Measurements from ENCODE around the gene CA10. TPM values are rescaled to one million over a fixed set of nuclear protein-coding genes. Genes with fewer than 3 reads are reported as not detected.

CA10 gene
- total and polyA plus RNA-seq, 8 donors, result 1.3 TPM; not detected in 7

DNA sequence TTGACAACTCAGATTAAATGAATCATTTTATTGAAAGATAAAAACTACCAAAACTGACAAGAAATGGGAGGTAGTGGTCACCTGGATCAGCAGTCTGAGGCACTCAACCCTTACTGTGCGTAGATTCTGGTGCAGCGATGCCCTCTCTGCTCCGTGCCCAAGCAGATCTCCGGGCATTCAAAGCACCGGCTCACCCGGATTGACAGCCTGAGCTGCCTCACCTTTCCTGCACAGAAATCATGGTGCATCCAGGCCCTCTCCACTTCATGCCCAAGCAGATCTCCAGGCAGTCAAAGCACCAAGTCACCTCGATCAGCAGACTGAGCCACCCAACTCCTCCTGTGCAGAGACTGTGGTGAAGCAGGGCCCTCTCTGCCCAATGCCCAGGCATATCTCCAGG is 196.8 kb downstream of the CA10 start:
- no peak for DNase-seq
- Histone ChIP-seq H3K27ac (no peak overlapping the region), H3K36me3 (no peaks in the 10 kb centered on the region), H3K27me3 (no peaks in the 10 kb centered on the region), H3K4me1 (no peaks in the 10 kb centered on the region), H3K9me3 (peaks cover 0 to 25% (median 16%) of the 10 kb centered on the region in 4 donors), H3K4me3 (no peak overlapping the region)
- WGBS, 5 donors, result 87 to 94% (median 92%) methylated on average over 7 of the region's 7 CpGs
- intact Hi-C loops (cut with DNase I; ENCODE audit: low total_unique reads), result no loop called here
- TF ChIP-seq EP300 (IDR thresholded peaks at IDR 0.05), result no peak
- TF ChIP-seq, protein P1, sequence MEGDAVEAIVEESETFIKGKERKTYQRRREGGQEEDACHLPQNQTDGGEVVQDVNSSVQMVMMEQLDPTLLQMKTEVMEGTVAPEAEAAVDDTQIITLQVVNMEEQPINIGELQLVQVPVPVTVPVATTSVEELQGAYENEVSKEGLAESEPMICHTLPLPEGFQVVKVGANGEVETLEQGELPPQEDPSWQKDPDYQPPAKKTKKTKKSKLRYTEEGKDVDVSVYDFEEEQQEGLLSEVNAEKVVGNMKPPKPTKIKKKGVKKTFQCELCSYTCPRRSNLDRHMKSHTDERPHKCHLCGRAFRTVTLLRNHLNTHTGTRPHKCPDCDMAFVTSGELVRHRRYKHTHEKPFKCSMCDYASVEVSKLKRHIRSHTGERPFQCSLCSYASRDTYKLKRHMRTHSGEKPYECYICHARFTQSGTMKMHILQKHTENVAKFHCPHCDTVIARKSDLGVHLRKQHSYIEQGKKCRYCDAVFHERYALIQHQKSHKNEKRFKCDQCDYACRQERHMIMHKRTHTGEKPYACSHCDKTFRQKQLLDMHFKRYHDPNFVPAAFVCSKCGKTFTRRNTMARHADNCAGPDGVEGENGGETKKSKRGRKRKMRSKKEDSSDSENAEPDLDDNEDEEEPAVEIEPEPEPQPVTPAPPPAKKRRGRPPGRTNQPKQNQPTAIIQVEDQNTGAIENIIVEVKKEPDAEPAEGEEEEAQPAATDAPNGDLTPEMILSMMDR (IDR thresholded peaks at IDR 0.05), result no peak
- TF ChIP-seq POLR2AphosphoS5 (IDR thresholded peaks at IDR 0.05), result no peak
- no peak for TF ChIP-seq POLR2A (IDR thresholded peaks at IDR 0.05)

DNA sequence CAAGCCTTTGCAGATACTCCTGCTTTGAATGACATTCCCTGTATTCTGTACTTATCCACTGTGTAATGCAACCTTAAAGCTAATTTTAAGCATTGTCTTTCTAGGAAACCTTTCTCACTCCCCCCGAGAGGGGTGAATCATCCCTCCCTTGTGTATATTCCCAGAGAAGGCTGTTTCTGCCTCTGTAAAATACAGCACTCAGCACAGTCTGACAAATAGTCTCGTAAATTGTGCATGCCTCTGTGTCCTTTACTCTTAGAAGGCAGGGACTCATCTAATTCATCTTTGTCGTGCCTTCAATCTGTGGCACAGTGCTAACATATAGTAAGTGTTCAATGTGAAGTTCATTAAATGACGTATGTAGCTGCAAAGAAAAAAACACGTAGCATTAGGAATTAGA is 200.7 kb downstream of the CA10 start:
- WGBS, 5 donors, result 65 to 77% (median 75%) methylated on average over 5 of the region's 5 CpGs
- no peak for DNase-seq
- Histone ChIP-seq H3K27ac (no peak overlapping the region), H3K4me1 (no peaks in the 10 kb centered on the region), H3K36me3 (no peaks in the 10 kb centered on the region), H3K4me3 (no peak overlapping the region), H3K9me3 (peaks cover 0 to 18% (median 14%) of the 10 kb centered on the region in 4 donors), H3K27me3 (no peaks in the 10 kb centered on the region)
- intact Hi-C loops (cut with DNase I; ENCODE audit: low total_unique reads), result no loop called here
- TF ChIP-seq POLR2A (IDR thresholded peaks at IDR 0.05) (no peak), POLR2AphosphoS5 (IDR thresholded peaks at IDR 0.05) (no peak), EP300 (IDR thresholded peaks at IDR 0.05) (no peak)
- TF ChIP-seq, protein P1 (IDR thresholded peaks at IDR 0.05), result no peak

DNA sequence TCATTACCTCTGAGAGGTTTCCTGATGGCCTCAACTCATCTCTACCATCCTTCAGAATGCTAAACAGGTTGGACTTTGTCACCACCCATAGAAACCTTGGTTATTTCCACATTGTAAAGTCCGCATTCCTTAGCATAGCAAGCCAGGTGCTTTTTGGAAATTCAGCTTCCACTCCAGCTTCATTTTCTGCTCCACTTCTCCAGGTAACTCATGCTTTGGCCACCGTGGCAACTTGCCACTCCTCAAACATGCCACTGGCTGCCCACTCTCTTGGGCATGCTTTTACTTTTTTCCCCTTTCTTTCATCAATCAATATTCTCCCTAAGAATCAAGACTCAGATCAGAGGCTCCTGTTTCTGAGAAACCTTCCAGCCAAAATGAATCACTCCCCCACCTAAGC is 203.3 kb downstream of the CA10 start:
- no peaks in the 10 kb centered on the region for H3K36me3 ChIP-seq
- no peak for DNase-seq
- intact Hi-C loops (cut with DNase I; ENCODE audit: low total_unique reads), result no loop called here
- WGBS, 5 donors, result 54 to 70% (median 57%) methylated on average over 2 of the region's 2 CpGs
- H3K27ac ChIP-seq, result no peak overlapping the region
- TF ChIP-seq POLR2A (IDR thresholded peaks at IDR 0.05), result no peak
- TF ChIP-seq, protein P1 (IDR thresholded peaks at IDR 0.05), result no peak
- TF ChIP-seq EP300 (IDR thresholded peaks at IDR 0.05), result no peak
- TF ChIP-seq POLR2AphosphoS5 (IDR thresholded peaks at IDR 0.05), result no peak
- H3K27me3 ChIP-seq, result no peaks in the 10 kb centered on the region
- no peaks in the 10 kb centered on the region for H3K9me3 ChIP-seq
- no peak overlapping the region for H3K4me3 ChIP-seq
- H3K4me1 ChIP-seq, result no peaks in the 10 kb centered on the region

DNA sequence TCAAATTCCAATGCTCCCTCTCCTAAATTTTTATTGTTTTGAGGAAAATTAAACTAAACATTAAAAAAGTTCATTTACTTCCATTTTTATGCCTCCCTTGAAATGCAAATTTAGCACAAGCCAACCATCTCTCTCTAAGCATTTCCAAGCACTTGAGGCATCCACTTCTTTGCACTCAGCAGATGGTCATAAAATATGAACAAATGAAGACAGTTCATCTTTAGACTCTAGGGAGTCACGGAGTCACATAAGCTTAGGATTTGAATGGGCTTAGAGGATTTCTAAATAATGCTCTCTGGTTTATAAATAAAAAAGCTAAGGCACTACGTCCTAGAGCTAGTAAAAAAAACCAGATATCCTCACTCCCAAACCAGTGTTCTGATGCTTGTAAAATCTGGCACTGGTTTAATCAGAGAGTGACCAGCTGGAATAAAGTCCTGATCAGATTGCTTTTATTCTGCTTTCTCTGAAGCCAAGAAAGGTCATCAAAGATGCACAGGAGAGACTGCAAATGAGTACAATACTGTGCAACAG is 204.2 kb downstream of the CA10 start:
- Histone ChIP-seq H3K9me3 (no peaks in the 10 kb centered on the region), H3K27me3 (no peaks in the 10 kb centered on the region), H3K36me3 (no peaks in the 10 kb centered on the region), H3K27ac (no peak overlapping the region), H3K4me1 (no peaks in the 10 kb centered on the region), H3K4me3 (no peak overlapping the region)
- intact Hi-C loops (cut with DNase I; ENCODE audit: low total_unique reads), result no loop called here
- DNase-seq, result no peak
- WGBS, 5 donors, result 2 to 31% (median 25%) methylated on average over 2 of the region's 2 CpGs
- TF ChIP-seq POLR2A (IDR thresholded peaks at IDR 0.05) (no peak), POLR2AphosphoS5 (IDR thresholded peaks at IDR 0.05) (no peak), EP300 (IDR thresholded peaks at IDR 0.05) (no peak)
- TF ChIP-seq, protein P1 (IDR thresholded peaks at IDR 0.05), result no peak
